SK-N-MC (cell line): ENCODE measurements around the gene CNR2.
"Not testable (repeated sequence)": the region's sequence is repeated elsewhere in the genome, so short reads cannot be mapped to it uniquely, and the experiment has no call there.

Experiments used
- DNase-seq: peaks from one replicate; pipeline ENCODE4 v3.0.0-alpha.2; 2011; ENCODE audit warnings: low read depth, low spot score
- H3K27ac ChIP-seq: fragments of 200-600 bp; sonication (generic); 2 replicates; pipeline ENCODE4 v1.5.1; 2016; ENCODE audit warnings: mixed run types
- H3K36me3 ChIP-seq: fragments of 200-600 bp; sonication (generic); 2 replicates; pipeline ENCODE4 v1.6.1; 2017; ENCODE audit warnings: antibody characterized with exemption, low read length, mixed read lengths; ENCODE audit not compliant: insufficient read depth
- H3K4me3 ChIP-seq: fragments of 200-600 bp; sonication (generic); 2 replicates; pipeline ENCODE4 v1.5.1; 2016
- H3K9ac ChIP-seq: fragments of 200-600 bp; sonication (generic); 2 replicates; pipeline ENCODE4 v1.8.0; 2017; ENCODE audit warnings: mixed run types, mixed read lengths; ENCODE audit not compliant: insufficient read length
- H3K9me3 ChIP-seq: fragments of 200-600 bp; sonication (generic); 2 replicates; pipeline ENCODE4 v1.6.1; 2017; ENCODE audit warnings: low read depth, mild to moderate bottlenecking, antibody characterized with exemption, low read length, moderate library complexity, mixed read lengths
- EZH2 ChIP-seq: fragments of 200-600 bp; sonication (generic); IDR thresholded peaks from one replicate; pipeline ENCODE4 v1.6.1; 2017; ENCODE audit warnings: antibody characterized with exemption
- FOXP2 ChIP-seq: optimal IDR thresholded peaks from 2 replicates; pipeline ENCODE3; 2011; ENCODE audit warnings: mild to moderate bottlenecking, moderate library complexity; ENCODE audit not compliant: insufficient read depth; ENCODE audit errors: extremely low read length, control extremely low read depth
- POLR2AphosphoS5 ChIP-seq: IDR thresholded peaks from 2 replicates; pipeline ENCODE4 v1.6.1; 2012; ENCODE audit warnings: mild to moderate bottlenecking, low read depth, low read length, borderline replicate concordance

Gene CNR2

DNA sequence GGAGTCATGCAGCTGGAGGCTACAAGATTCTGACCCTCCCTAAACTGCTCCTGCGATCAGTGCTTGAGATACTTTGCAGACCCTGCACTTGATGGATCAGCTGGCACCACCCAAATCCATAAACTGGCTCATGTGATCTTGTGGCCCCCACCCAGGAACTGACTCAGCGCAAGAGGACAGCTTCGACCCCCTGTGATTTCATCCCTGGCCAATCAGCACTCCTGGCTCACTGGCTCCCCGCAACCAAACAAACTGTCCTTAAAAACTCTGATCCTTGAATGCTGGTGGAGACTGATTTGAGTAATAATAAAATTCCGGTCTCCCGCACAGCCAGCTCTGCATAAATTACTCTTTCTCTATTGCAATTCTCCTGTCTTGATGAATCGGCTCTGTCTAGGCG, 13.1 kb downstream of the CNR2 start:
- Histone ChIP-seq H3K4me3 (peak overlapping the region; percentile 56), H3K27ac (peak overlapping the region; percentile 85)
- not testable (repeated sequence) for H3K9me3 ChIP-seq, H3K9ac ChIP-seq, H3K36me3 ChIP-seq
- TF ChIP-seq POLR2AphosphoS5 = peak; percentile 32; the same call in 1 of the 2 replicates
- peak; percentile 58 for DNase-seq

DNA sequence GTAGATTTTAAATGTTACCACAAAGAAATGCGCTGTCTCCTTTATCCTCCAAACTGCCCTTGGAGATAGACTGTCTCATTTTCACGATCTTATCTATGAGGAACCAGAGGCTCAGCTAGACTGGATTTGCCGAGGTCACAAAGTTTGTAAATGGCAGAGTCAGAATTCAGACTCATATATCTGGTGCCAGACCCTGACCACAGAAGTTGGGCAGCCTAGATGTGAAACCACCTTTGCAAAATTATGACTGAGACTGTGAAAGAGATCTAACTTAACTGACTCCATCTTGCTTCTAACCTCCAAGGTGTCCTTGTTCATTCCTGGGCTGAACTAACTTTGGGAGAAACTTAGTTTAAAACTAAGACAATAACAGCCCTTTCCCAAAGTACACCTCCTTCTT, 14.1 kb downstream of the CNR2 start:
- DNase-seq = no peak
- no peaks in the 10 kb centered on the region for H3K9me3 ChIP-seq
- no peak for TF ChIP-seq POLR2AphosphoS5
- no peak for TF ChIP-seq EZH2
- TF ChIP-seq FOXP2 = no peak
- no peaks in the 10 kb centered on the region for H3K36me3 ChIP-seq
- no peak overlapping the region for H3K9ac ChIP-seq
- no peak overlapping the region for H3K4me3 ChIP-seq
- H3K27ac ChIP-seq = peak overlapping the region; percentile 85

DNA sequence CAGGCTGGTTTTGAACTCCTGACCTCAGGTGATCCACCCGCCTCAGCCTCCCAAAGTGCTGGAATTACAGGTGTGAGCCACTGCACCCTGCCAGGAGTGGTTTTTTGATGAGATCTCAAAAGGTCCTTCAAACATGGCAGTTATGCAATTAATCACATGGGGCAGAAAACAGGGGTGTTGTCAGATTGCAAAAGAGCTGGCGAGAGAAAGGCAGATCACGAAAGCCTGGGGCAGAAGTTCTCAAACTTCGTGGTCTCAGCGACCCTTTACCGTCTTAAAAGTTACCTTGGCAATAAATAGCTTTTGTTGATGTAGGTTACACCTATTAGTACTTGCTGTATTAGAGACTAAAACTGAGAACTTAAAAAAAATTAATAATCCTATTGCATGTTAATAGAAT, 16.1 kb downstream of the CNR2 start:
- TF ChIP-seq FOXP2 (no peak), POLR2AphosphoS5 (no peak), EZH2 (no peak)
- Histone ChIP-seq H3K4me3 (no peak overlapping the region), H3K27ac (no peak overlapping the region), H3K9me3 (no peaks in the 10 kb centered on the region), H3K9ac (no peak overlapping the region), H3K36me3 (no peaks in the 10 kb centered on the region)
- no peak for DNase-seq

DNA sequence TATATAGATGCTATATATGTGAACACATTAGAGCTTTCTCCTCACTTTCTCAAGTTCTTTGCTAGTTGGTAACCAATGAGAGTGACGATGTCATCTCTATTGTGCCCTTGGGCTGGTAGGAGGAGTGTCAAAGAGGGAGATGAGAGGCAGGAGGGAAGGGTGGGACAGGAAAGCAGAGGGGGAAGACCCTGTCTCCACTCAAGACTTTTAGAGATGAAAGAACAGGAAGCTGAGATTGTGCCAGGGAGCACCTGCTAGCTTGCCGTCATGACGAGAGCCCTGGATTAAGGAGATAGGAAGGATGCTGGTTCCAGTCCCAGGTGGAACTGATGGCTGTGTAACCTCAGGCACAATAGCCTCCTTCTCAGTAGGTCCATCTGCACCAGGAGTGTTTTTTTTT, 16.7 kb downstream of the CNR2 start:
- no peak overlapping the region for H3K4me3 ChIP-seq

DNA sequence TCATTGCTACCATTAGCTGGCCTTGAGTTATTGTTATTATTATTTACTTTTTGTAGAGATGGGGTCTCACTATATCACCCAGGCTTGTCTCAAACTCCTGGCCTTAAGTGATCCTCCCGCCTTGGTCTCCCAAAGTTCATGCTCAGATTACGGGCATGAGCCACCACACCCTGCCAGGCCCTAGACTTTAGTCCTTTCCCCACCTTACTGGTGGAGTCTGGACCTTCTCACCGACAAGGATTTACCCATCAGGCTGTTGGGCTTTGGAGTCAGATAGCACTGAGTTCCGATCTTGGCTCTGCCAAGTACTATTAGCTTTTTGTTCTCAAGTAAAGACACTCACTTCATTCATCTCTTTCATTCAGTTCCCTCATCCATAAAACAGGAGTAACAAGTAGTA, 17.2 kb downstream of the CNR2 start:
- Histone ChIP-seq H3K27ac (no peak overlapping the region), H3K9ac (no peak overlapping the region), H3K36me3 (no peaks in the 10 kb centered on the region), H3K9me3 (no peaks in the 10 kb centered on the region), H3K4me3 (no peak overlapping the region)
- DNase-seq = no peak
- TF ChIP-seq POLR2AphosphoS5 (no peak), EZH2 (no peak), FOXP2 (no peak)

More for the DNA sequence above, 16.7 kb downstream of the CNR2 start:
- Histone ChIP-seq H3K9me3 (no peaks in the 10 kb centered on the region), H3K9ac (no peak overlapping the region), H3K27ac (no peak overlapping the region), H3K36me3 (no peaks in the 10 kb centered on the region)
- TF ChIP-seq FOXP2 (no peak), EZH2 (no peak), POLR2AphosphoS5 (no peak)
- DNase-seq = no peak

DNA sequence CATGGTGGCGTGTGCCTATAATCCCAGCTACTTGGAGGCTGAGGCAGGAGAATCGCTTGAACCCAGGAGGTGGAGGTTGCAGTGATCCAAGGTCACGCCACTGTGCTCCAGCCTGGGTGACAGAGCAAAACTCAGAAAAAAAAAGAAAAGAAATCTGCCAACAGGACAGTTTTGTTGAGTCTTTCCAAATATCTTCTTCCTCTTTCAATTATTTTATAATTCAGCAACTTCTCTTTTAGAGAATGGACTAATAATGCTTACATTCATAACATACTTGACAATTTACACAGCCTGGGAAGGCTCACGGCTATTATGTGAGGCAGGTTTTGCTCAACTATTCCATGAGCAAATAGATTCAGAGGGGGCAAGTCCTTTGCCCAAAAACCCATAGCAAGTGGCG, 18.1 kb downstream of the CNR2 start:
- H3K36me3 ChIP-seq = no peaks in the 10 kb centered on the region
- no peak for TF ChIP-seq EZH2
- no peak for TF ChIP-seq FOXP2
- TF ChIP-seq POLR2AphosphoS5 = no peak
- H3K9ac ChIP-seq = no peak overlapping the region
- H3K9me3 ChIP-seq = no peaks in the 10 kb centered on the region
- H3K4me3 ChIP-seq = no peak overlapping the region
- H3K27ac ChIP-seq = no peak overlapping the region
- no peak for DNase-seq

- no peak for TF ChIP-seq POLR2AphosphoS5
- TF ChIP-seq FOXP2 = no peak
- TF ChIP-seq EZH2 = no peak
- no peak for DNase-seq
These were observed 24.1 kb downstream of the CNR2 start for GRCh38 chr1:23889074-23889473.

DNA sequence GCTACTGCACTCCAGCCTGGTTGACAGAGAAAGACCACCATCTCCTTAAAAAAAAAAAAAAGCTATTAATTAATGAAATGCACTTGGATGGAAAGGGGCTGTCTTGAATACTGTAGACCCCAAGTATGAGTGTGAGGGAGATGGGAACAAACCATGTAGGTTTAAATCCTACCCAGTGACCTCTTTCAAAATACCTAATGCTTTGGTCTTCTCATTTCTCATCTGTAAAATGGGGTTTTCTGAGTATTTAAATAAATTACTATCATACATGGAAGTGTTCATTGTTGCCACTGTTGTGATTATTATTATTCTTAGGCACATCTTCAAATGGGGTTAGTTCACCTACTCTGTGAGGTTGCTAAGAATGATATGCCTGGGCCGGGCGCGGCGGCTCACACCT, 27.9 kb downstream of the CNR2 start:
- Histone ChIP-seq H3K27ac (no peak overlapping the region), H3K36me3 (no peaks in the 10 kb centered on the region), H3K9ac (no peak overlapping the region), H3K9me3 (no peaks in the 10 kb centered on the region), H3K4me3 (no peak overlapping the region)
- TF ChIP-seq POLR2AphosphoS5 = no peak
- TF ChIP-seq FOXP2 = no peak
- no peak for TF ChIP-seq EZH2
- no peak for DNase-seq

More at GRCh38 chr1:23889074-23889473, 24.1 kb downstream of the CNR2 start:
- Histone ChIP-seq H3K9me3 (no peaks in the 10 kb centered on the region), H3K36me3 (no peaks in the 10 kb centered on the region), H3K4me3 (no peak overlapping the region), H3K27ac (no peak overlapping the region), H3K9ac (no peak overlapping the region)

DNA sequence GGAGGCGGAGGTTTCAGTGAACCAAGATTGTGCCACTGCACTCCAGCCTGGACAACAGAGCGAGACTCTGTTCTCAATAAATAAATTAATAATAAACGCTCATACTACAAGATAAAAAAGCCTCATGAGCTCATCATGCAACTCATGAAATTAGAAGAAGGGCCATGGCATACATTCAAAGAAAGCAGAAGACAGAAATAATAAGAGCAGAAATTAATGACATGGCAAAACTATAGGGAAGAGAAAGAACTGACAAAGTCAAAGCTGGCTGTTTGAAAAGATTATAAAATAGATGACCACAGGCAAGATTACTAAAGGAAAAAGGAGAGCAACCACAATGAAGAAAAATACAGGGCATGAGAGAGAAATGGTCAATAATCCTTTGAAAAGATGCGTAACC, 30.4 kb downstream of the CNR2 start:
- TF ChIP-seq FOXP2 (no peak), EZH2 (no peak), POLR2AphosphoS5 (no peak)
- H3K9ac ChIP-seq = no peak overlapping the region

More for the DNA sequence above, 30.4 kb downstream of the CNR2 start:
- DNase-seq = no peak
- peaks cover 6% of the 10 kb centered on the region; the same call in 1 of the 2 replicates for H3K9me3 ChIP-seq
- H3K36me3 ChIP-seq = no peaks in the 10 kb centered on the region
- H3K27ac ChIP-seq = no peak overlapping the region
- no peak overlapping the region for H3K4me3 ChIP-seq
